GM23248 (cell line): ENCODE measurements around the gene SEMA3D. TPM values are rescaled to one million over a fixed set of nuclear protein-coding genes. Genes with fewer than 3 reads are reported as not detected.

Experiments
- DNase-seq: peaks from one replicate; pipeline ENCODE4 v3.0.0-alpha.2; 2015
- H2AFZ ChIP-seq: fragments of 200-600 bp; sonication (generic); 2 replicates; pipeline ENCODE4 v1.6.1; 2016; ENCODE audit warnings: antibody characterized with exemption
- H3F3A ChIP-seq: fragments of 200-600 bp; sonication (generic); 2 replicates; pipeline ENCODE4 v1.6.1; 2016; ENCODE audit warnings: mild to moderate bottlenecking, antibody characterized with exemption, mixed run types; ENCODE audit not compliant: insufficient read depth
- H3K27ac ChIP-seq: fragments of 200-600 bp; sonication (generic); 2 replicates; pipeline ENCODE4 v1.5.1; 2016; ENCODE audit warnings: mild to moderate bottlenecking
- H3K27me3 ChIP-seq: fragments of 200-600 bp; sonication (generic); replicated peaks from 2 replicates; pipeline ENCODE4 v1.6.1; 2016; ENCODE audit warnings: mild to moderate bottlenecking; ENCODE audit not compliant: insufficient read depth
- H3K36me3 ChIP-seq: fragments of 200-600 bp; sonication (generic); 2 replicates; pipeline ENCODE4 v1.6.1; 2016; ENCODE audit warnings: low read depth, mild to moderate bottlenecking
- H3K4me1 ChIP-seq: fragments of 200-600 bp; sonication (generic); 2 replicates; pipeline ENCODE4 v1.6.1; 2016; ENCODE audit warnings: mild to moderate bottlenecking; ENCODE audit not compliant: insufficient read depth
- H3K4me2 ChIP-seq: fragments of 200-600 bp; sonication (generic); one replicate; pipeline ENCODE4 v1.6.1; 2016; ENCODE audit warnings: mild to moderate bottlenecking; ENCODE audit not compliant: unreplicated experiment
- H3K4me3 ChIP-seq: fragments of 200-600 bp; sonication (generic); 2 replicates; pipeline ENCODE4 v1.5.1; 2016; ENCODE audit warnings: mild to moderate bottlenecking
- H3K79me2 ChIP-seq: fragments of 200-600 bp; sonication (generic); 2 replicates; pipeline ENCODE4 v1.6.1; 2016; ENCODE audit warnings: mild to moderate bottlenecking; ENCODE audit not compliant: insufficient read depth
- H3K9ac ChIP-seq: fragments of 200-600 bp; sonication (generic); 2 replicates; pipeline ENCODE4 v1.6.1; 2016; ENCODE audit warnings: mild to moderate bottlenecking
- H3K9me2 ChIP-seq: fragments of 200-600 bp; sonication (generic); 2 replicates; pipeline ENCODE4 v1.6.1; 2016; ENCODE audit warnings: mixed run types, mild to moderate bottlenecking, moderate library complexity; ENCODE audit not compliant: insufficient read depth
- H3K9me3 ChIP-seq: fragments of 200-600 bp; sonication (generic); one replicate; pipeline ENCODE4 v1.6.1; 2017; ENCODE audit warnings: low read depth
- H4K20me1 ChIP-seq: fragments of 200-600 bp; sonication (generic); 2 replicates; pipeline ENCODE4 v1.6.0; 2016; ENCODE audit not compliant: insufficient read depth
- EZH2 ChIP-seq: fragments of 200-600 bp; sonication (generic); IDR thresholded peaks from 2 replicates; pipeline ENCODE4 v1.6.1; 2018; ENCODE audit warnings: antibody characterized with exemption, mild to moderate bottlenecking; ENCODE audit not compliant: insufficient read depth, poor library complexity, severe bottlenecking
- EZH2phosphoT487 ChIP-seq: fragments of 200-600 bp; sonication (generic); IDR thresholded peaks from 2 replicates; pipeline ENCODE4 v1.6.1; 2018; ENCODE audit warnings: antibody characterized with exemption, moderate library complexity, mild to moderate bottlenecking, low read depth; ENCODE audit not compliant: insufficient read depth
- WGBS, 2 experiments: methylation state at CpG; one replicate each; pipeline ENCODE4 v1.1.6; 2015 to 2017; ENCODE audit warnings: low lambda C conversion rate in 2 of 2, low coverage in 1 of 2; ENCODE audit errors: missing lambda C conversion rate in 2 of 2; 5-methylcytosine and 5-hydroxymethylcytosine counted together
- in situ Hi-C: fragments of 300-500 bp; cut with MboI; formaldehyde crosslinking; loops from 2 replicates; pipeline ENCODE4 v1.15.0; 2020
- polyA plus RNA-seq: library from polyadenylated mRNA; unstranded; fragments of >200 nt; fragmentation: Nextera tagmentation; extraction: Ambion mirVana; gene quantifications from 2 replicates; pipeline ENCODE4 v1.2.1, GENCODE V29; 2016
- total RNA-seq: library from RNA; depleted of rRNA; stranded (reverse); fragments of >200 nt; shearing (Covaris generic); gene quantifications from 2 replicates; pipeline ENCODE4 v1.2.3, GENCODE V29; 2014

The SEMA3D gene
- total and polyA plus RNA-seq, 2 experiments from 2014 or later: 4.0 to 6.6 TPM

DNA sequence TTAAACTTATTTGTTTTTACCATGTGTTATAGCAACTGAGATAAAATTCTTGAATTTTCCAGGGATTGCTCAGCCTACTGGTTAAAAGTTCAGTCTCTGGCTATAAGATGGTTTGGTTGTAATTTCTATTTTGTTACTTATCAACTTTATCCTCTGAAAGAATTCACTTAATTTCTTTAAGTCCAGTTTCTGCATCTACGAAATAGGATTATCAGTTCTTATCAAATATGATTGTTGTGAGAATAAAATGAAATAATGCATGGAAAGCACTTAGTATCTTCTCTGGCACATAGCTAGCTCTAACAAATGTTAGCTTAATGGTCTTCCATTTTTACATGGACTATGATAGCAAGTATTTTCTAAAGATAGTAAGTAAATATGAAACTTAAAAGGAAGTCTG is 53.3 kb downstream of the SEMA3D start:
- H3K9me3 ChIP-seq: no peaks in the 10 kb centered on the region
- TF ChIP-seq EZH2phosphoT487 (no peak), EZH2 (no peak)
- WGBS, 2 experiments: 97 to 100% methylated on average over 1 of the region's 1 CpG
- H3K27me3 ChIP-seq: no peaks in the 10 kb centered on the region
- no peak overlapping the region for H2AFZ ChIP-seq
- in situ Hi-C loops: no loop called here
- H3K9ac ChIP-seq: no peak overlapping the region
- H3K4me1 ChIP-seq: peaks cover 15% of the 10 kb centered on the region
- H3K9me2 ChIP-seq: no peaks in the 10 kb centered on the region
- H3K27ac ChIP-seq: no peak overlapping the region
- H3K36me3 ChIP-seq: no peaks in the 10 kb centered on the region
- peaks cover 7% of the 10 kb centered on the region for H3F3A ChIP-seq
- H4K20me1 ChIP-seq: no peaks in the 10 kb centered on the region
- no peak overlapping the region for H3K4me3 ChIP-seq
- no peak overlapping the region for H3K4me2 ChIP-seq
- no peaks in the 10 kb centered on the region for H3K79me2 ChIP-seq
- no peak for DNase-seq

DNA sequence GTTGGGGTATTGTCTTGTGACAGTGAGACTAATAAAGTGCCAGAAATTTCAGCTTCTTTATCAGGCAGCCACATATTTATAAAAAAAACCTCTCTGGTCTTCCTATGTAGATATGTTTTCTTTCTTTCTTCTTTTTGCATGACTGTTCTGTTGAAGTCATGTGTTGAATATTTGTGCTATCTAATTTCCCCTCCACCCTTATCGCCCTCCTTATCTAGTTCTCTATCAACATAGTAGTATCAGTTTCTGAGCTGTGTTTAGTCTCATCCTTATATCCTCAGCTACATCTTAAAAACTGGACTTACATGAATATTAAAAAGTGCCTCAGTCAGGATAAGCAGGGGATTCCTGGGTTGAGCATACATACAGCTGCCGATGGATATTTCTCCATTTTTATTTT is 53.9 kb downstream of the SEMA3D start:
- Histone ChIP-seq H3F3A (peaks cover 7% of the 10 kb centered on the region), H3K9ac (no peak overlapping the region), H3K4me3 (no peak overlapping the region), H2AFZ (no peak overlapping the region), H3K9me2 (no peaks in the 10 kb centered on the region), H3K27ac (no peak overlapping the region), H3K36me3 (no peaks in the 10 kb centered on the region), H3K4me1 (peaks cover 15% of the 10 kb centered on the region), H4K20me1 (no peaks in the 10 kb centered on the region), H3K79me2 (no peaks in the 10 kb centered on the region), H3K4me2 (no peak overlapping the region), H3K27me3 (no peaks in the 10 kb centered on the region), H3K9me3 (no peaks in the 10 kb centered on the region)
- in situ Hi-C loops: no loop called here
- DNase-seq: no peak
- TF ChIP-seq EZH2: no peak
- no peak for TF ChIP-seq EZH2phosphoT487
- 99 to 100% methylated on average over 2 of the region's 2 CpGs for WGBS, 2 experiments

DNA sequence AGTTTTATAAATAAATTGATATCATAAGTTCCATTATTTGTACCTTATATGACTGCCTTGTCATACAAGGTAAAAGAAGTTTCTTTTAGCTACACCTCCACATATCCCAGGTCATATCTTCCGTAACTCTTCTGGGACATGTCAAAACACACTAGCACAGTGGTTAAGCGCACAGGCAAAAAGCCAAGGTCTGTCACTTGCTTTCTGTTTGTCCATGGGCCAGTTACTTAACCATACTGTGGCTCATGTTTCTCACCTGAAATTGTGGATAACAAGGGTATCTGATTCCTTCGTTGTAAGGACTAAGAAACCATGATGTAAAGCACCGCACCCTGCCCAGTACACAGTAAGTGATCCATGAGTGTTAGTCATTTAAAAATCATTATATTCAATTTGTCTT is 56.2 kb downstream of the SEMA3D start:
- H3K9ac ChIP-seq: no peak overlapping the region
- H3K27me3 ChIP-seq: no peaks in the 10 kb centered on the region
- H3K4me1 ChIP-seq: peaks cover 6% of the 10 kb centered on the region
- no peak for DNase-seq
- 95 to 98% methylated on average over 4 of the region's 4 CpGs for WGBS, 2 experiments
- H4K20me1 ChIP-seq: no peaks in the 10 kb centered on the region
- 0 out of 2 replicates have a peak, but pooled peaks cover under 1% of the 10 kb centered on the region for H3F3A ChIP-seq
- no peak overlapping the region for H3K4me3 ChIP-seq
- H3K36me3 ChIP-seq: no peaks in the 10 kb centered on the region
- no peak overlapping the region for H3K4me2 ChIP-seq
- no peaks in the 10 kb centered on the region for H3K9me3 ChIP-seq
- no peaks in the 10 kb centered on the region for H3K9me2 ChIP-seq
- no peak overlapping the region for H2AFZ ChIP-seq
- TF ChIP-seq EZH2phosphoT487 (no peak), EZH2 (no peak)
- H3K27ac ChIP-seq: no peak overlapping the region
- in situ Hi-C loops: no loop called here
- H3K79me2 ChIP-seq: no peaks in the 10 kb centered on the region

DNA sequence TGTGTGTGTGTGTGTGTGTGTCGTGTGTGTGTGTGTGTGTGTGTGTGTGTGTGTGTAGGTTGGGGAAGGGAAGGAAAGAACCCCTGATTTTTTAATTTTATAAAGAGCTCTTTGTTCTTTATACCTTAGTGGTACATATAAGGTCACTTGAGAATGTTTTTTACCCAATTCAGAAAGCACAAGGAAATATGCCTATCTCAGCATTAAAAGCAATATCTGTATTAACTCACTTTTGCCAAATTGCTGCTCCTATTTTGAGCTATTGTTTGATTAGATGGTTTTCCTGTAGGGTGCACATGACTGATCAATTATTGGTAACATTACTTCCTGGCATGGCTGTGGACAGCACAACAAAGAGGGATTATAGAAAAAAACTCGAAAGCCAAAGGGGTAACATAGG is 60.5 kb downstream of the SEMA3D start:
- 67 to 72% methylated on average over 2 of the region's 2 CpGs for WGBS, 2 experiments
- peaks cover 6% of the 10 kb centered on the region; the same call in 1 of the 2 replicates for H3K4me1 ChIP-seq
- H2AFZ ChIP-seq: no peak overlapping the region
- no peak overlapping the region for H3K27ac ChIP-seq
- in situ Hi-C loops: no loop called here
- H3F3A ChIP-seq: no peaks in the 10 kb centered on the region
- no peak for DNase-seq
- H3K36me3 ChIP-seq: no peaks in the 10 kb centered on the region
- no peaks in the 10 kb centered on the region for H3K9me2 ChIP-seq
- TF ChIP-seq EZH2: no peak
- no peaks in the 10 kb centered on the region for H3K9me3 ChIP-seq
- H4K20me1 ChIP-seq: no peaks in the 10 kb centered on the region
- H3K4me2 ChIP-seq: no peak overlapping the region
- H3K79me2 ChIP-seq: no peaks in the 10 kb centered on the region
- no peak overlapping the region for H3K9ac ChIP-seq
- H3K4me3 ChIP-seq: no peak overlapping the region
- H3K27me3 ChIP-seq: no peaks in the 10 kb centered on the region

DNA sequence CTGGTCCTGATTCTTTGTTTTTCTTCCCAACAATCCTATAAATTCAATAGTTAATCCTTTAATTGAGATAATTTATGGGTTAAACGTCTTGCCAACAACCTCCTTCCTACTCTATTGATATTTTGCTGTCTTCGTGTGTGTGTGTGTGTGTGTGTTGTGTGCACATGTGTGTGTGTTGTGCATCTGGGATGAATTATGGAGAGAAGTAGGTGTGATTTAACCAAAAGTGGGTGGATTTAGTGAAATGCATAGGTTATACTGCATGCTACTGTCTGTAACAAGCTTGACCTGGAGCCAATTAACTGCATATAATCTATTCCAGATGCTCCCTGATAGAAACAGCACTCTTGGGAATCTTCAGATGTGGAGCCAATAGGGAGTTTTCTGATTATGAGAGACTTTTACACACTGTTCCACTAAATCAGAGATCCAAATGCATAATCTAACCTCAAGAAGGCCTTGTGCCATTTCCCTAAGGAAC is 61.2 kb downstream of the SEMA3D start:
- peak; percentile 40 for DNase-seq
- WGBS, 2 experiments: 14 to 16% methylated on average over 2 of the region's 2 CpGs

More for the DNA sequence above, 61.2 kb downstream of the SEMA3D start:
- H3K27me3 ChIP-seq: no peaks in the 10 kb centered on the region
- in situ Hi-C loops: no loop called here
- H3F3A ChIP-seq: no peaks in the 10 kb centered on the region
- no peaks in the 10 kb centered on the region for H3K79me2 ChIP-seq
- H3K27ac ChIP-seq: no peak overlapping the region
- H3K9ac ChIP-seq: no peak overlapping the region
- H4K20me1 ChIP-seq: no peaks in the 10 kb centered on the region
- no peak overlapping the region for H3K4me3 ChIP-seq
- H3K9me2 ChIP-seq: no peaks in the 10 kb centered on the region
- no peak overlapping the region for H3K4me2 ChIP-seq
- no peak for TF ChIP-seq EZH2phosphoT487
- TF ChIP-seq EZH2: no peak
- H3K4me1 ChIP-seq: peaks cover 6% of the 10 kb centered on the region; the same call in 1 of the 2 replicates
- no peaks in the 10 kb centered on the region for H3K36me3 ChIP-seq
- H3K9me3 ChIP-seq: no peaks in the 10 kb centered on the region
- no peak overlapping the region for H2AFZ ChIP-seq
